Amniotic epithelial cell (primary cell): Measurements from ENCODE around the gene DNAH17.
A peak's percentile ranks its signal among the peaks of the same experiment; 100 is the strongest.

ENCODE experiments used
- DNase-seq: peaks from one replicate; pipeline ENCODE4 v3.0.0-alpha.2; 2010; ENCODE audit warnings: low read depth

DNAH17 gene

DNA sequence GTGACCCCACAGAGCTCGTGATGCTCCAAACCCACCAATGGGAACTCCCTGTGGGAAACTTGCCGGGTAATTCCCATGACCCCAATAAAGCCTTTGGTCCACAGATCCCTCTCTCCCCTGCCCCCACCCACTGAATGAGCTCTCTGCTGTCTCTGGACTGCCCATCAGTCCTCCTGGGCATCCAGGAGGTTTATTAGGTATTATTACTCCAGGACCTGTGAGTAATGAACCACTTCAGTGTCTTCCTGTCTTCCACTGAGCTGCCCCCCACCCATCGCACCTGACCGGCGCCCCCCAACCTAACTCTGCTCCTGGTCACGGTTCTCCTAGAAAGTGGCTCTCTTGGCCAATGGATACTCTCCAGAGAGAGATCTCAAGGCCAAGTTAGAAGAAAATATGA is 28.7 kb upstream of the DNAH17 start:
- DNase-seq = no peak

DNA sequence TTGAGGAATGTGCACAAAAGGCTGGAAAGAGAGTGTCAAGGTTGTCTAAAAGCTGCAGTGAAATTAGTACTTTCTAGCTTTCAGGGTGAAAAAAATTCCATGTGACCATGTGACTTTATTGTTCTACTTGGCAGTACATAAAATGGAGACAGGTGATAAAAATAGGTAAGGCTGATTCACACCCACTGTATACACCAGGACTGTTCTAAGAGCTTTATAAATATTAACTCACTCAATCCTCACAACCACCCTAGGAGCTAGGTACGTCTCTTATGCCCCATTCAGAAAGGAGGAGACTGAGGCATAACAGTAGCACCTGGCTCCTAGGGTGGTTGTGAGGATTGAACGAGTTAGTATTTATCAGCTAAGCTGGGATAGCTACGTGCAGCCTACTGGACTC is 28.2 kb upstream of the DNAH17 start:
- DNase-seq = no peak

DNA sequence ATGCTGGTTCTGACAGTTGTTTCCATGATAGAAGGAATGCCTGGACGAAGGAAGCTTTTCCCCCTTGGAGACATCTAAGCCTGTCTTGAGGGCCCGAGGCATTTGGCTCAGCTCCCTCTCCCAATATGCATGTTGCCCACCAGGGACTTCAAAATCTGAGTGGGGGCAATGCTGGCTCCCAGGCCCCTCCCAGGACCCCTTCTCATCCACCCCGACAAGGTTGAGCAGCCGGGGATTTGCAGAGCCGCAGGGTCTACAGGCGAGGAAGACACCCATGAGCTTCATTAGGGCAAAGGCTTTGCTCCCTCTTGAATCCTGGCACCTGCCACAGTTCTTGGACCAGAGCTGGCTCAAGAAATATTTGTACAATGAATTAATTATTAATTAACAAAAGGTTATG is 25.1 kb upstream of the DNAH17 start:
- DNase-seq = no peak

DNA sequence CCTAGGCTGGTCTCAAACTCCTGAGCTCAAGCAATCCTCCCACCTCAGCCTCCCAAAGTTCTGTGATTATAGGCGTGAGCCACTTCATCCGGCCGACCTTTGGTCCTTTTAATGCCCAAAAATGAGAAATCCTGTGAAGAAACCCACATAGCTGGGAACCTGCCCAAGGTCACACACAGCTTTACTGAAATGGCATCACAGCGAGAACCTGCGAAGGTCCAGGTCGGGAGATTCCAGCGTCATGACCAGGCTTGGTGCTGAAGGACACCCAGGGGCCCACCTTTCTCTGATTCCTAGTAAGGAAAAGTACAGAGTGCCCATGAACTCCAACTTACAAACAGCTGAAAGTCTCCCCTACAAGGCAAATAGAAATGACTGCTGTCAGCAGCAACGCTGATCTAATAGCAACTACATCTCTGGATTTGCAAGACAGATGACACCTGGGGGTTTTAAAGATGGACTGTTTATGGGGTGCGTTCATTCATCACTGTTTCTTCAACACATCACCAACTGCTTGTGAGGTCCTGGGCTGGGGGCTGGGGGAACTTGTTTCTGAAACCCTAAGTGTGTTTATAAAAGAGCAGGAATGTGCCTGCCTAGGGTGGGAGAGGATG is 24.5 kb upstream of the DNAH17 start:
- DNase-seq = peak; percentile 37

DNA sequence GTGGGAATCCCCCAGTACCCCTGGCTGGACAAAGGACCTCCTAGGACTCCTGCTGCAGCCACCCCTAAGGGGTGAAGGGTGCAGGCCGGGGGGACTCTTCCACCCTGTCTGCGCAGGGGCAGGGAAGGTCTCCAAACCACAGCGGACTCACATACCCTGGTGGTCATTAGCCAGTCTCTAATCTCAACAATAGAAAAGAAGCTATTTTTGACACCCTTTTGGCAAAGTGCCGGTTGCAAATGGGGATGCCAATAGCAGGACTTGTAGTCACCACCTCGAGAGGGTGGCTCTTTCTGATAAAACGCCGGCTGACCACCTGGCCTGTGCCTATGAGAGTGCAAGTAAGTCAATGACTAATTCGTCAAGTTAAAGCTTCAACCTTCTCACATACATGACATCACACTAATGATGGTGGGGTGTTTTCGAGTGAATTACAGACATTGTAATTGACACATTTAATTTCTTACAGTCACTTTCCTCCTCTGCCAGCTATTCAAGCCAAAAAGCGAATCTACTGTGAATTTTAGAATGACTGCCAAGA is 23.1 kb upstream of the DNAH17 start:
- DNase-seq = no peak

DNA sequence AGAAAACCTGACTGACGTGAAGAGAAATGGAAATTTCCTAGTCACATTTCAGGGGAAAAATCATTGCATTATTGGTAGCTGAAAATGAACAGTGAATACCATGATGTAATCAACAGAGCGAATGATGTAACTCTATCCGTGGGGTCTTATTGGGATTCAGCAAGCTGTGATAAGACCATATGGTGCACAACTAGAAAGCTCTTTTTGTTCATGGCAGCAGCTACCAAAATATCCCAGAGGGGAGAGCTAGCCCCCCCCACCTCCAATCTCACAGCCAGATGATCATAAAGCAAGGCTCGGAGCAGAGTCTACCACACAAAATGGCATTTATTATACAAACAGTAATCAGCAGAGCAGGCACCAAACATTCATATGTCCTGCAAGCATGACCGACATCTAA is 22.2 kb upstream of the DNAH17 start:
- DNase-seq = no peak

DNA sequence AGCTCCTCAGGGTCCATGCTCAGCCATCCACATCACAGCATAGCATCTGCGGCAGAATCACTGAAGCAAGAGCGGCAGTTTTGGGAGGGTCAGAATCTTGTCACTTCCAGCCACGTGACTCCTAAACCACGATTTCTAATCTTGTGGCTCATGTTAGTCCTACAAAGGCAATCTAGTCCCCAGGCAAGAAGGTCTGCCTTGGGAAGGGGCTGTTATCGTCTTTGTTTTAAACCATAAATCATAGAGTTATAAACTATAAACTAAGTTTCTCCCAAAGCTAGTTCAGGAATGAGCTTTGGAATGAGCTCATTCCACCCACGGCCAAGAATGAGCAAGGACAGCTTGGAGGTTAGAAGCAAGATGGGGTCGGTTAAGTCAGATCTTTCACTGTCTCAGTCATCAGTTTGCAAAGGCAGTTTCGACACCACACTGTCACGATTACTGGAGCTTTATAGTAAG is 20.8 kb upstream of the DNAH17 start:
- peak; percentile 81 for DNase-seq

DNA sequence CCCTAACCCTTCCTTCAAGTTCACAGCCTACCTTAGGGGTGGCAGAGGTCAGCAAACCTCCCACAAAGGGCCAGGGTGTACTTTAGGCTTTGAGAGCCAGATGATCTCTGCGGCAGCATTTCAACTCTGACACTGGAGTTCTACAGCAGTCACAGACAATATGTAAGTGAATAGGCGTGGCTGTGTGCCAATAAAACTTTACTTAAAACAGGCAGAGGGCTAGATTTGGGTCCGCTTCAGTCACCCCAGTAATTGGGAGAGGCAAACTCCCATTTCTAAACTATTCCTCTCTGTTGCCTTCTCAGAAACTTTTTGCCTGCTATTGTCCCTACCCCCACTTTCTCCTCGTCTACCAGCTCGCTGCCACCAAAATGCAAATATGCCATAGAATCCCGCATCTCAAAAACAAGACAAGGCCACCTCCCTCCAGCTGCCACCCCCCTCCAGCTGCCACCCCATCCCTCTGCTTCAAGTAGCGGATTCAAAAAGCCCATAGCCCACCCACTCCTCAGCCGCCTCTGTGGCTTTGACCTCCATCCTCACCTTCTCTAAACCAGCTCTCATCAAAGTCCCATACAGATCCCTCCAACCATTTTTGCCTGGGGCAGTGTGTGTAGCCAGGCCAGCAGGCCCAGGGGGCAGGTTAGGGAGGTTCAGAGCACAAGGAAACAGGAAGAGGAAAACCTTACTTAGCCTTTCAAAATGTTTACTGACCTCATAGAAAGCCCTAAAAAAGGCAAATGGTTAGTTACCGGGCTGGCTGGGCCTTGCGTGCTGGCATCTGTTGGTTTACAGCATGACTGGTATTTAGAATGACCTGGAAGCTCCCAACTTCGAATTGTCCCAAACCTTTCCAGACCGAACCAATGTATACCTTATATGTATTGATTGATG is 19.9 kb upstream of the DNAH17 start:
- no peak for DNase-seq

DNA sequence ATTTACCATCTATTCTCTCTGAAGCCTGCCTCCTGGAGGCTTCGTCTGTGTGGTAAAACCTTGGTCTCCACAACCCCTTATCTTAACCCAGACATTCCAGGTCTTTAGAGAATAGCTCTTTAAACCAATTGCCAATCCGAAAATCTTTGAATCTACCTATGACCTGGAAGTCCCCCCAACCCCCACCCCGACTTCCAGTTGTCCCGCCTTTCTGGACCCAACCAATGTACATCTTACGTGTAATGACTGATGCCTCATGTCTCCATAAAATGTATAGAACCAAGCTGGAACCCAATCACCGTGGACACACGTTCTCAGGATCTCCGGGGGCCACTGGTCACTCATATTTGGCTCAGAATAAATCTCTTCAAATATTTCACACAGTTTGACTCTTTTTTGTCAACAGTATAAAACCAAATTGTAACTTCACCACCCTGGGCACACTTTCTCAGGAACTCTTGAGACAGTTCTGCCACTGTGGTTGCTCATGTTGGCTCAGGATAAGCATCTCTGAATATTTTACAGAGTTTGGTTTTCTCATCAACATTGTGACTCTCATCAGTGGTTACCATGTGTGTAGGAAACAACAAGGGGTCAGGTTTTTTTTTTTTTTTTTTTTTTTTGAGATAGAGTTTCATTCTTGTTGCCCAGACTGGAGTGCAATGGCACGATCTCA is 18.1 kb upstream of the DNAH17 start:
- no peak for DNase-seq

DNA sequence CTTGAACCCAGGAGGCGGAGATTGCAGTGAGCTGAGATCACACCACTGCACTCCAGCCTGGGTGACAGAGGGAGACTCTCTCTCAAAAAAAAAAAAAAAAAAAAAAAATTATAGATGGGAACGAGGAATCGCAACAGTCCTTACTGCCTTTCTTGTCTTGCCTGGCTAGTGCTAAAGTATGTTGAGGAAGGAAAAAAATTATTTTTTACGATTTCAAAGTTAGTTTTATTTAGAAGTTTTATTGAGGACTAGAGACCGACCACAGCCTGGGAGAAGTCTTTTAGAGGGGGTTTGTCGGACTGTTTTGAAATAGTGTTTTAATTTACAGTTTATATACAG is 15.8 kb upstream of the DNAH17 start:
- DNase-seq = no peak

DNA sequence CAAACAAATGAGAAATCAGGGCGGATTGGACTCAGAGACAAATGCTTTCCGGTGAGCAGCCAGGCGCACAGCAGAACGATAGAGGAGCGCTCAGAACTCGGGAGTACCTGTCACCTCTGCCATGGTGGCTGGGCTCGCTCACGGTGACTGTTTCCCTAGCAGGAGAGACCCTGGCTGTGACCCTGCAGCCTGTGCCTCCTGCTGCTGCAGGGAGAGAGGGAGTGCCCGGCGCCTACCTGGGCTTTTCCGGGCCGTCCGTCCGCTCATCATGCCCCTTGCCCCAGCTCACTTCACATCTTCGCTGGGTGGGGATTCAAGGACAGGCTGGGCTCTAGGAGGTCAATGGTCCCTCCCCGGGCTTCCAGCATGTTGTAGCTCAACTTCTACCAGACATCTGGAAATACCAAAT is 14.1 kb upstream of the DNAH17 start:
- DNase-seq = no peak

DNA sequence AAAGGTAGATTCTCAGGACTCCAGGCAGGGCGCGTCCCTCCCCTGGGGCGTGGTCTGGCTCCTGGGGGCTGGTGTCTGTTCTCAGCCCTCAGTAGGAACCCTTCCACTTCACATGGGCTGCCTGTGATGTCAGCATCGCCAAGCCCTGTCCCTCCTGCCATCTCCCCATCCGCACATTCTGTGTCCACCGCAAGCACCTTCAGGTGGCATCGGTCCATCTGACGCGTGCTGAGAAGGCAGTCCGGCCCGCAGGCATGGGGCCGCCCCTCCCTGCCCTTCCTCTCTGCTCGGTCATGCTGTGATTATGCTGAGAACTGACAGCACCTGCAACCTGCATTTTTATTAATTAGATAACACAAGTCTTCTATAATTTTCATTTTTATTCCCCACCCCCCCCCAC is 12.7 kb upstream of the DNAH17 start:
- no peak for DNase-seq

DNA sequence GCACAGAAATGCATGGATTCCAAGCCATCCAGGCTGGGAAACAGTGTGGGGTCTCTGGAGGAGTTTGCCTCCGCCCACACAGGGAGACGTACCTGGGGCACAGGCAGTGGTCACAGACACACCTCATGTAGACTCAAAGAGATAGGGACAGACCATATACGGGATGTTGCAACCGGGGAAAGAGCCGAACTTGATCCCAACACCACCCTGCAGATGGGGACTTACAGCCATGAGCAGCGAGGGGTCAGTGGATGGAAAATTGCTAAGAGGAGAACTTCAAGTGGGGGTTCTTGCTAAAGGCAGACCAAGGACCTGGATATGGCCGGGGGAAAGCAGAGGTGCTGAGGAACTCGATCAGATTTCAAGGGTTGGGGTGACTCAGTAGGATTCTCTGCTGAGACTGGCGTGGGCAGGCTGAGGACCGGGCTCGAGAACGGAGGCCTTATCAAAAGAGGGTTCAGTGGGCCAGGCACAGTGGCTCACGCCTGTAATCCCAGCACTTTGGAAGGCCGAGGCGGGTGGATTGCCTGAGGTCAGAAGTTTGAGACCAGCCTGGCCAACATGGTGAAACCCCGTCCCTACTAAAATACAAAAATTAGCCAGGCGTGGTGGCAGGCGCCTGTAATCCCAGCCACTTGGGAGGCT is 12.0 kb upstream of the DNAH17 start:
- peak; percentile 27 for DNase-seq

DNA sequence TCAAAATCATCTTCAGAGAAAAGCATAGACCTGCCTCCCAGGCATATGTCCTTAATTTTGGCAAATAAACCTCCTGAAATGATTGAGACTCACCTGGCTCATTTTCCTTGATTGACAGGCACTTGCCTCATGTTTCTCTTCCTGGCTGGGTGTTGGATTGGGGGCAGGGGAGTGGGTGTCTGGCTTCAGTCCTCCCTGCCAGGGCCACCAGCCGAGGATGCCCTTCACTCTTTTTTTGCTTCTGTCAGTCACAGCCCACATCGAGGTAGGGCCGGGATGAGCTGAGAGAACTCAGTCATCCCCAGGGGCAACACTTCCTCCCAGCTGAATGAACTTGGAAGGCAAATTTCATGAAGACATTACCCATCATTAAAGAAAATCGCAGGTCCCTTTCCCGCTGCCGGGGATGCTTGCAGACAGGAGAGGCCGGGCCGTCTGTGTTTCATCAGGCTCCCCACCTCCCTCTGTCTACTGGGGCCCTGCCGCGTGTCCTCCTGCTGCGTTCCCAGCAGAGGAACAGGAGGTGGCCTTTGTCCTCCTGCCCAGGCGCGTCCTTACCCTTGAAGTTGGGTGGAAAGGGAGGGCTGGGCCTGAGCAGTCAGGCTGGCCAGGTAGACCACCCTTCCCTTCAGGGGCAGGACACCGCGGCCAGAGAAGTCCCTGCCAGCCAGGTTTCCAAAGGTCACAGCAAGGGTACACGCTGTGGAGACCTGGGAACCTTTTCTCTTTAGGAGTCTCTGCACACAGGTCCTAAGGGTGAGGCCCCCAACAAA is 11.2 kb upstream of the DNAH17 start:
- DNase-seq = no peak

DNA sequence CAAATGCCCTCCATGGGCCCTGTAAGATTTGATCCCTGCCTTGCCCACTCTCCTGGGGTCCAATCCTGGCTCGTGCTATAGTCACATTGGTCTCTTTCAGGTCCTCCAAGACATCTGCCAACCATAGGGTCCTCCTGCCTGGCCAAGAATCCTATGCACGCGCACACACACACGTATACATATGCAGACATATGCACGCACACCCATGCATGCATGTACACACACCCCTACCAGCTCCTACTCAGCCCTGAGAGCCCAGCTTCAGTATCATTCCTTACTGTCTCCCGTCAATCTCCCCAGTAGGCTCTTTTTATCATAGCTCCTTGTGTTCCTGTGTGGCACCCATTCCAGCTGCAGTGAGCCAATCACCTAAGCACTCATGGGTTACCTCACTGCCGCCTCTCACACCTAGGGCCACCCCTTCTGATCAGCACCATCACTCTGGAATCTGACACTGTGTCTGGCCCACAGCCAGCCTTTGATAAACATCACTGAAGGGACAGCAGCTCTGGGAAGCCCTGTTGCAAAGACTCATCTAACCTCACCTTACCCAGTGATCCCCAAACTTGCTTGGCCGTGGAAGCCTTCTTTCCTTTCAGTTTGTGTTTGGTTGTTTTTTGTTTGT is 7.9 kb upstream of the DNAH17 start:
- DNase-seq = no peak

DNA sequence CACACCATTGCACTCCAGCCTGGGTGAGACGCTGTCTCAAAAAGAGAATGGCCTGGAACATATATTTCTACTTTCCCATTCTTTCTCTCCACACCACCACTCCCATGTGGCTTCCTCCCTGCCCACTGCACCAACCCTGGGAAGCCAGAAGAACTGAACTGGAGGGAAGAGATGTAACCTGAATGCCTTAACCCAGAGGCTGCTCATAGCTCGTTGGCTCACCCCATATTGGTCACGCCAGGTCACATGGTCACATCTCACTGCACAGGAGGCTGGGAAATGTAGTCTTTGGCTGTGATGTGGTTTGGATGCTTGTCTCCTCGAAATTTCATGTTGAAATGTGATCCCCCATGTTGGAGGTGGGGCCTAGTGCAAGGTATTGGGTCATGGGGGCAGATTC is 5.9 kb upstream of the DNAH17 start:
- DNase-seq = peak; percentile 30

DNA sequence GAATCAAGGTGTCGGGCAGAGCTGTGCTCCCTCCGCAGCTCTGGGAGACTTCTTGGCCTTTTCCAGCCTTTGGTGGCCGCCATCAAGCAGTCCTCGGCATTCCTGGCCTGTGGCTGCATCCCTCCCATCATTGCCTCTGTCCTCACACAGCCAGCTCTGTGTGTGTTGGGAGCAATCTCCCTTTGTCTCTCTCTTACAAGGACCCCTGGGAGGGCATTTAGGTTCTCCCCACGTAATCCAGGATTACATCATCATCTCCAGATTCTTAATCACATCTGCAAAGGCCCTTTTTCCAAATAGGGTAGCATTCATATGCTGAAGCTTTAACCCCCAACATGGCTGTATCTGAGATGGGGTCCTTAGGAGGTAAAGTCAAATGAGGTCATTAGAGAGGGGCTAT is 4.1 kb upstream of the DNAH17 start:
- no peak for DNase-seq

DNA sequence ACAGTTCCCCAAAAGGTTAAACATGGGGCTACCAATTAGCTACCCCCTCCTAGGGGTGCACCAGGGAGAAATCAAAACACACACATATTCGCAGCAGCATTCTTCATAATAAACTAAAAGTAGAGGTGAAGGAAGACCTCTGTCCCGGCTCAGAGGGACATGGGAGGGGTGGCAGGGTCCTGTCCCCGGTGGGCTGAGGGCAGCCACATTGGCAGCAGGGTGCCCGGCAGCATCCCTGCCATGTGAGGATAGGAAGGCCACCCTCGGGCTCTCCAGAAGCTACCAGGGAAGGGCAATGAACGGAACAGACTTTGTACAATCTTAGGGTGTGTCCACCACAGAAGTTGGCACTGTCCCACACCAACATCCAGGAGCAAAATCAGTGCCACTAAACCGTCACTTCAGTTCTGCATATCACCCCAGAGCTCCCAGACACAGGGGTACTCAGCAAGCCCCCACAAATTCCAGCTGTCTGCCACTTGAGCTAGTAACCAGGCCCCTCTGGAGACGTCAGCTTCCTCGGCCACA is 3.1 kb upstream of the DNAH17 start:
- DNase-seq = no peak

DNA sequence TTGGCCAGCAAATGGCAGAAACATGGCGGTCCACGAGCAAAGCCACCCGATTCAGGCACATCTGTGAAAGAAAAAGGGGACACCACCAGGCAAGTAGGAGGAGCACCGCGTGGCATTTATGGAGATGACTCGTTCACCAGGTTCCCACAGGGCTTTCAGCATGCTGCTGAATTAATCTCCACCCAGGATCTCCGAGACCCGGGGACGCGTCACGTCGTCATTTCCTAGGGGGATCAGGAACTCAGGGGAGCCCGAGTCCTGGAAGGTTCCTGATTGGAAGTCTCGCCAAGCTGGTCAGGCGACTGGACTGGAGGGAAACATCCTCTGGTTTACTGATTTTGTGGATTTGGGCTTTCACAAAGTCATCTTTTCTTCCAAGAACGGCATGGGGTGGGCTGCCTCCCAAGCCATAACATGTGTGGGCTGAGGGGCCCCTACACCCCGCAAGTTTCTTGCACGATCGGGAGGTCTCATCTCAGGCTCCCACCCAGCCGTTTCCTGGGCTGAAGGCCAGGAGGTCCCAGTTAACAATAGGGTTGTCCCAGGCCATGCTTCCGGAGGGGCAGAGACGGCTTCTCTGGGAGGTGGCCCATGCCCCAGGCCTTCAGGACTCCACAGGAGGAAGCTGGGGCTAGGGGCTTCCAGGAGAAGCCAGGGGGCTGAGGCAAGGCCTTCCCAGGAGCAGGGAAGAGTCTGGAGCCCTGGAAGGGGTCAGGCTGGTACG is 645 bp downstream of the DNAH17 start:
- DNase-seq = no peak

DNA sequence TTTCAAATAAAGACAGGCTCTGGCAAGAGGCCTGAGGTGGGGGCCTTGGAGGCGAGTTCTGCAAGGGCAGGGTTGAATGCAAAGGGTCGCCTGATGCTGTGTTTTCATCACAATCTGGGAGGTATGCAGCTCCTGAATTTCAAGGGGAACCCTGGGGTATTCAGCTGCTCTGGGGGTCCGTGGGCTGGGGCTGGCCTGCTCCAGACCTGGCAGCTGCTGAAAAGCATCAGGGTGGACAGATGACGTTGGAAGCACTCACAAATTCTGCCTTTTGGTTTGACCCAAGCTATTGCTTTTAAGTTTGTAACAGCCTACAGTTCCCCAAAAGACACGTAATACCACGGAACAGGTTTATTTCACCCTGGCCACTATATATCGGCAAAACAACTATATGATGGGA is 1.3 kb downstream of the DNAH17 start:
- no peak for DNase-seq
